C4-2B (cell line): ENCODE data around the gene CYTL1.

Experiments used
- H3K27ac ChIP-seq: fragments of 450-650 bp; 2 replicates; pipeline ENCODE4 v1.5.1; 2017
- ZFX ChIP-seq: fragments of 450-650 bp; IDR thresholded peaks from 2 replicates; pipeline ENCODE4 v1.6.1; 2017
- TF ChIP-seq, protein P1 (sequence below): fragments of 450-650 bp; conservative IDR thresholded peaks from 2 replicates; pipeline ENCODE4 v1.5.1; 2017; ENCODE audit warnings: mild to moderate bottlenecking

CYTL1 gene

DNA sequence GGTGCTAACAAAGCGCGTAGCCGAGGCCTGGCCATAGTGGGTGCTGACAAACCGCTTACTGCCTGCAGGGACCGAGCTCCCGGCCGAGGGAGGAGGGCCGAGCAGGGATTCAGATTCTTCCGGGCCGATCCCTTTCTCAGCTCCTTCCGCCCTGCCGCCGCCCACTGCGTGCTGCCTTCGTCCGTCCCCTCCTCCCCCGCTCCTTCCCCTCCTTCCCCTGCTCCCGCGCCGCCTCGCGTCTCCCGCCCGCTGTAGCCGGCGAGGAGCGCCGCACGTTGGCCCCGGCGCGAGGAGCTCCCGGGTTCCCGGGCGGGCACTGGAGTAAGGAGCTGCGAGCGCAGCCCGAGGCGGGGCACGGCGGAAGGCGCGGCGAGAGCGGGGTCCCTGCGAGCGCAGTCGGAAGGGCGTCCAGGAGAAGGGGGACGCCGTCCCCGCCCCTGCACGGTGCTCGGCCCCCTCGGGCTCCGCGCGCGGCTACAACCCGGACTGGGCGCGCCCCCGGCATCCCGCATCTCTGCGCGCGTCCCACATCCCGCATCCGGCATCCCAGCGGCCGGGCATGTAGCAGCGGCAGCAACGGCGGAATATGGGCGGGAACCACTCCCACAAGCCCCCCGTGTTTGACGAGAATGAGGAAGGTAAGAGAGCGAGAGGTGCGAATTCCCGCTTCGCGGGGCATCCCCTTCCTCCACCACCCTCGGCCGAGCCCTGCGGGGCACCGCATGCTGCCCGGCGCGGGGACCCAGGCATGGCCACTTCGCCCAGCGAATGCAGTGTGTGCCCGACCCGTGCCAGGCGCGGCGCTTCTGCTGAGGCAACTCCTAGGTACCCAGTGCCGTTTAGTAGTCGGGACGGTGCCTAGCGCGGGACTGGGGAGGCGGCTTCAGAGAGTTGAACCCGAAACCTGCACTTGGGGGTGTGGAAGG is 32.3 kb upstream of the CYTL1 start, which contains the start of gene STK32B:
STK32B (plus strand) TSS at position 203 of the 926 bp plus-strand sequence.
- TF ChIP-seq, protein P1, sequence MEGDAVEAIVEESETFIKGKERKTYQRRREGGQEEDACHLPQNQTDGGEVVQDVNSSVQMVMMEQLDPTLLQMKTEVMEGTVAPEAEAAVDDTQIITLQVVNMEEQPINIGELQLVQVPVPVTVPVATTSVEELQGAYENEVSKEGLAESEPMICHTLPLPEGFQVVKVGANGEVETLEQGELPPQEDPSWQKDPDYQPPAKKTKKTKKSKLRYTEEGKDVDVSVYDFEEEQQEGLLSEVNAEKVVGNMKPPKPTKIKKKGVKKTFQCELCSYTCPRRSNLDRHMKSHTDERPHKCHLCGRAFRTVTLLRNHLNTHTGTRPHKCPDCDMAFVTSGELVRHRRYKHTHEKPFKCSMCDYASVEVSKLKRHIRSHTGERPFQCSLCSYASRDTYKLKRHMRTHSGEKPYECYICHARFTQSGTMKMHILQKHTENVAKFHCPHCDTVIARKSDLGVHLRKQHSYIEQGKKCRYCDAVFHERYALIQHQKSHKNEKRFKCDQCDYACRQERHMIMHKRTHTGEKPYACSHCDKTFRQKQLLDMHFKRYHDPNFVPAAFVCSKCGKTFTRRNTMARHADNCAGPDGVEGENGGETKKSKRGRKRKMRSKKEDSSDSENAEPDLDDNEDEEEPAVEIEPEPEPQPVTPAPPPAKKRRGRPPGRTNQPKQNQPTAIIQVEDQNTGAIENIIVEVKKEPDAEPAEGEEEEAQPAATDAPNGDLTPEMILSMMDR, result no peak
- no peak for TF ChIP-seq ZFX
- no peak within 1 kb of the TSS for H3K27ac ChIP-seq

DNA sequence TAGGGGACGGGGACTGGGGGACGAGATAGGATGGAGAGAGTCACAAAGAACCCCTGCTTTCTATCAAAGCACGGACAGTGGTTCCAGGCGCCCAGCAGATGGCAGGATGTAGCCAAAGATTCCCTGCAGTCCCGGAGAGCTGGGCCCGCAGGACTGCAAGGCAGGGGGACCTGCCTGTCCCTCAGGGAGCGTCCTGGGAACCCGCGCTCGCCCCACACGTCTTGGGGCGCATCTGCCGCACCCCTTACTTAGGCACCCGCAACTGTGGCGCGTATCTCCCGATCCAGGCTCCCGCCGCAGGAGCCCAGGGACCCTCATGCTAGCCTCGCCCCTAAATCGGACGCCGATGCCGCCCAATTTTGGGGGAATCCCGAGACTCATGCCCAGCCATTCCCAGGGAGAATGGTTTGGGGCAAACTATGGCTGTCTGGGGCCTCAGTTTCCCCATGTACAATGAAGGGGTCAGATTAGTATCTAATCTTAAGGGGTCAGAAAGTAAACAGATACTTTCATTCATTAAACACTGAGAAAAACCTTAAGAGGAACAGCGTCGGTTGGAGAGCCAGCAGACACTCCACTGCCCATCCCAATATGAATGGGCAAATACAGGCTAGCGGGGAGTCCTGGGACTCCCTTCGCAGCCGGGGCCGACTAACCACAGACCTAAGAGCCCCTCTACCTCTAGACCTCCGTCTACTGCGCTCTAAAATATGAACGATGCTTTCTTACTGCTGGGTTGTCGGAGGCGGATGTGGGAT is 31.4 kb upstream of the CYTL1 start:
- TF ChIP-seq ZFX, result no peak
- TF ChIP-seq, protein P1, result peak; percentile 76

DNA sequence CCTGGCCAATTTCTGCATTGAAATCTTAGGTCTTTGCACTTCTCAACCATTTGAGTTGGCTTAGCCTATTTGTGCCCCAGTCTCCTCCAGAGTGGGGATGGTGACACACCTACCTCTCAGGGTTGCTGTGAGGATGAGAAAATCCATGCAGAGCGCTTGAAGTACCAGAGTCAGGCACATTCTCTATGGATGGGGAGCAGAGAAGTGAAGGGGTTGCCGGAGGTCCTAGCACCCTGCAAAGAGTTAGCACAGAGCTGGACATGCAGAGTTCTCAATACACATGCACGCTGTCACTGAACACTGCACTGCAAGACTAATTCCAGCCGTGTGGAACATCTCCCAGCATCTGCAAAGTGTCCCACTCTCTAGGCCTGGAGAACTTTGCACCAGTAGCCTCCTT is 29.5 kb upstream of the CYTL1 start:
- TF ChIP-seq ZFX, result no peak
- TF ChIP-seq, protein P1, result no peak
- no peak overlapping the region for H3K27ac ChIP-seq

More for the DNA sequence above, 31.4 kb upstream of the CYTL1 start:
- no peak overlapping the region for H3K27ac ChIP-seq

DNA sequence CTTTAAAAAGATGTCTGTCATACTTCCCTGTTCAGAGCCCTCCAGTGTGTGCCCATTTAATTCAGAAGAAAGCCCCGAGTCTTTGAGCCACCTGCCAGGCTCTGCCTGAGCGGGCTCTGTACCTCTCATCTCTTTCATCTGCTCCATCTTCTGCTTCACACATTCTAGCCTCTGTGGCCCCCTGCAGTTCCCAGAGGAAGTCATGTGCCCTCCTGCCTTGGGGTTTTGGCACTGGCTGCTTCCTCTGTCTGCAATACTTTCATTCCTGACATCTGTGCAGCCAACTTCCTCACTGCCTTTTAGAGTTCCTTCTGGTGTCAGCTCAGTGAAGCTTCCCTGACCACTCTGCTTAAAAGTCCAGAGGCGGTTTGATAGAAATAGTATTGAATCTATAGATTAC is 25.8 kb upstream of the CYTL1 start:
- H3K27ac ChIP-seq, result no peak overlapping the region
- no peak for TF ChIP-seq ZFX
- TF ChIP-seq, protein P1, result no peak

DNA sequence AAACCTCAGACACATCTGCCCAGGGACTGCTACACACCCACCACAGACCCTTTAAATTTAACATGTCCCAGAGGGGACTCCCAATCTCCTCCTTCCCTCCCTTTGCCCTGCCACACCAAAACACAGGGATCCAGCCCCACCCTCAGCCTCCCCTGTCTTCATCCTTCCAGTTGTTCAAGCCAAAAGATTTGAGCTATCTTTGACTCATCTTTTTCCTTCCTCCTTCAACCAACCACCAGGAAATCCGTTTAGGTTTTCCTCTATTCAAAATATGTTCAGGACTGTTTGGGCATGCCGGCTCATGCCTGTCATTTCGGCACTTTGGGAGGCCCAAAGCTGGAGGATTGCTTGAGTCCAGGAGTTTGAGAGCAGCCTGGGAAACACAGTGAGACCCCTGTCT is 25.1 kb upstream of the CYTL1 start:
- TF ChIP-seq, protein P1, result no peak
- TF ChIP-seq ZFX, result no peak
- H3K27ac ChIP-seq, result no peak overlapping the region

DNA sequence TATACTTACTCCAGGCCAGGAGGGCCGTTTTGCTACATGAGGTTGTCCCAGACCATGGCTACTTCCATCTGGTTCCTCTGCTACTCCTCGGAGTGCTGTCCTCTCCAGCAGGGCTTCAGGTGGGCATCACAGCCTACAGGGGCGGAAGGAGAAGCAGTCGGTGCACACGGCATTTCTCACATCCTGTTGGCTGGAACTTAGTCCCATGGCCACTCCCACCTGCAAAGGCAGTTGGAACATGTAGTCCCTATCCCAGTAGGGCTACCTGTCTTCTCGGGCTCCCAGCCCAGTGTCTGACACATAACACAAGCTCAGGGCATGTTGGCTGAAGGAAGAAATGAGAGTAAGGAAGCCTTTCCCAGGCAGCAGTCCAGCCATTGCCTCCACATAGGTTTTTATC is 24.3 kb upstream of the CYTL1 start:
- no peak overlapping the region for H3K27ac ChIP-seq
- TF ChIP-seq, protein P1, result no peak
- no peak for TF ChIP-seq ZFX

DNA sequence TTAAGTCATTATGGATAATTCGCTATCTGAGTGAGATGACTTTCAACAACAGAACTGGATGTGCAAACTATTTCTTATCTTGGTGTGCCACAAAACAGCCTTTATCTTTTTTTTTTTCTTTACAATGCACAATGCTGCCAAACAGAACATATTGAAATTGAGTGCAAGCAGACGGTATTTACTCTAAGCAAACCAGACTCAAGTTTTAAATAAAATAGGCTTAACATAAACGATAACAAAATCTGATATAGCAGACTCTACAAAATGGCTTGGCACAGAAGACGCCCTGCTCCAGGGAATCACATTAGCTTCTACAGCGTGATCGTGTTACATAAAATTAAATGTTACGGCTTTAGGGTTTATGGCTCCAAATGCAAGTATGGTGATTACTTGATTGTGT is 22.4 kb upstream of the CYTL1 start:
- no peak overlapping the region for H3K27ac ChIP-seq
- TF ChIP-seq, protein P1, result no peak
- TF ChIP-seq ZFX, result no peak
